H1 (cell line): Measurements from ENCODE around the gene VIT. TPM values are rescaled to one million over a fixed set of nuclear protein-coding genes. Genes with fewer than 3 reads are reported as not detected.

Experiments
- CBX5 ChIP-seq: fragments of 300-800, 300-1000 bp; sonication (generic); IDR thresholded peaks from 2 replicates; pipeline ENCODE4 v1.7.1; 2016; ENCODE audit warnings: antibody characterized with exemption, low read length, low read depth
- CBX8 ChIP-seq: fragments of 300-800, 300-1000 bp; sonication (generic); IDR thresholded peaks from 2 replicates; pipeline ENCODE4 v1.7.1; 2016; ENCODE audit warnings: low read depth, low read length, borderline replicate concordance
- CHD7 ChIP-seq: fragments of 300-600 bp; sonication (generic); IDR thresholded peaks from 2 replicates; pipeline ENCODE4 v1.7.1; 2012; ENCODE audit warnings: low read length, moderate library complexity, mild to moderate bottlenecking, inconsistent platforms; ENCODE audit not compliant: insufficient replicate concordance
- GABPA ChIP-seq: IDR thresholded peaks from 2 replicates; pipeline ENCODE4 v1.6.1; 2011; ENCODE audit warnings: mild to moderate bottlenecking, low read length, moderate library complexity, borderline replicate concordance; ENCODE audit not compliant: insufficient read depth
- JUND ChIP-seq: IDR thresholded peaks from 2 replicates; pipeline ENCODE4 v1.6.1; 2011; ENCODE audit warnings: mild to moderate bottlenecking, improper control_type of control experiment, low read length
- RAD21 ChIP-seq, 2 experiments: IDR thresholded peaks in 1 of 2; conservative IDR thresholded peaks in 1 of 2; 2 replicates each; pipeline ENCODE4 v1.6.1; 2011; ENCODE audit warnings: low read depth in 2 of 2, low read length in 2 of 2, improper control_type of control experiment in 1 of 2, inconsistent platforms in 1 of 2, mild to moderate bottlenecking in 1 of 2, moderate library complexity in 1 of 2
- RXRA ChIP-seq: IDR thresholded peaks from 2 replicates; pipeline ENCODE4 v1.6.1; 2011; ENCODE audit warnings: low read depth, mild to moderate bottlenecking, low read length, moderate library complexity; ENCODE audit not compliant: insufficient read depth
- polyA plus RNA-seq, 7 experiments: library from polyadenylated mRNA; depleted of rRNA in 3 of 7; stranded (reverse) in 5 of 7; unstranded in 2 of 7; fragments of >200 nt in 5 of 7; fragments of 200-250 nt in 2 of 7; gene quantifications; 1 replicate in 5 of 7; 2 replicates in 1 of 7; 4 replicates in 1 of 7; pipeline versions ENCODE4 v1.2.1 to v1.2.3, GENCODE V29; 2011 to 2013; ENCODE audit warnings: missing spikeins in 2 of 7, mixed read lengths in 2 of 7
- total RNA-seq: library from RNA; stranded (reverse); fragmentation: NEBNext Ultra II Directional; extraction: Animal tissue kit (Norgen Biotek cat#: 25700); gene quantifications from 2 replicates; pipeline ENCODE4 v1.2.1, GENCODE V29; 2021

Gene VIT
- total and polyA plus RNA-seq, 2 of the 8 experiments (the other 6 are each of a cell fraction or from before 2014, with no cell fraction given) = 0.03 TPM; not detected in 1

DNA sequence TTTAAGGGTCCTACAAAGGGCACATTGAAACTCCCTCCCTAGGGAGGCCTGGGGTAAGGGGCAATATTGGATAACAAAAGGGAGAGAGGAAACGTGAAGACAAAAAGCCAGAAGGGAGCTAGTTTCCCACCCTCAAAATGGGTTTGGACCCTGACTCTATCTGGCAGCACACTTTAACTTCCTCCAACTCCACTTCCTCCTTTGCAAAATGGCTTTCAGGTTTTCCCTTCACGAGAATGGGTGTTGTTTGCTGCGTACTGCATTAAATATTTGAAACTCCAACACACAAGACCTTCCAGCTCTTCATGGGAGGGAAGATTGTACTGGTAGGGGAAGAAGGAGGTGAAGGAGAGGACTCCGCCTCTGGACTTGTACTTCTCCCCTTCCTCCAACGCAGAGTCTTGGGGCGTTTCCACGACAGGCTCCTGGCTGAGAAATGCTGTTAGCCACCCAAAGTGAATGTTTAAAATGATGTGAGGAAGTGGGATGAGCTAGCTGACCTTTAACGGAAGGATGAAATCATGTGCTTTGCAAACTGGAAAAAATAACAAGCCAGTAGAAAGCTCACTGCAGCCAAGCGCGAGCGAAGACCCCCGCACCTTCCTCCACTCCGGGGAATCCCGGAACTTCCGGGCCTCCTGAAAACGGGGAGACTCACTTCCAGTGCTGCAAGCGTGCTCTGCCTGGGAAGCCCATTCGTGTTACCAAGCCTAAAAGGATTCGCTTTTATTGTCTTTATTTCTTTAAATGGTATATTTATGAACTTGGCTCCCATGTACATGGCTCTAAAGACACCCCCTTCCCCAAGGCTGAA is 85.6 kb downstream of the VIT start (continued):
- TF ChIP-seq CHD7 = no peak
- no peak for TF ChIP-seq CBX8
- no peak for TF ChIP-seq RXRA
- TF ChIP-seq JUND = no peak
- no peak for TF ChIP-seq CBX5
- TF ChIP-seq GABPA = no peak
- TF ChIP-seq RAD21 (IDR thresholded peaks at IDR 0.05 in 1 of 2, conservative IDR thresholded peaks at IDR 0.05 in 1 of 2; ENCODE audit: low read depth in 2 of 2, low read length in 2 of 2) = no peak
